Subcutaneous adipose tissue (tissue), 4 donors: Measurements from ENCODE around the gene MRGPRD. TPM values are rescaled to one million over a fixed set of nuclear protein-coding genes. Genes with fewer than 3 reads are reported as not detected.

Experiments used
- total RNA-seq, 4 donors: library from RNA; depleted of rRNA; stranded (reverse); fragments of >200 nt; gene quantifications; one replicate each; pipeline ENCODE4 v1.1.0, GENCODE V29; 2016
- TF ChIP-seq, protein P1 (sequence below): fragments of 450-650 bp; IDR thresholded peaks from one replicate; pipeline ENCODE4 v1.5.1; 2016; ENCODE audit warnings: low read depth, mild to moderate bottlenecking, control low read depth, antibody characterized with exemption, moderate library complexity

The MRGPRD gene
- total RNA-seq, 4 donors from 2014 or later: not detected

DNA sequence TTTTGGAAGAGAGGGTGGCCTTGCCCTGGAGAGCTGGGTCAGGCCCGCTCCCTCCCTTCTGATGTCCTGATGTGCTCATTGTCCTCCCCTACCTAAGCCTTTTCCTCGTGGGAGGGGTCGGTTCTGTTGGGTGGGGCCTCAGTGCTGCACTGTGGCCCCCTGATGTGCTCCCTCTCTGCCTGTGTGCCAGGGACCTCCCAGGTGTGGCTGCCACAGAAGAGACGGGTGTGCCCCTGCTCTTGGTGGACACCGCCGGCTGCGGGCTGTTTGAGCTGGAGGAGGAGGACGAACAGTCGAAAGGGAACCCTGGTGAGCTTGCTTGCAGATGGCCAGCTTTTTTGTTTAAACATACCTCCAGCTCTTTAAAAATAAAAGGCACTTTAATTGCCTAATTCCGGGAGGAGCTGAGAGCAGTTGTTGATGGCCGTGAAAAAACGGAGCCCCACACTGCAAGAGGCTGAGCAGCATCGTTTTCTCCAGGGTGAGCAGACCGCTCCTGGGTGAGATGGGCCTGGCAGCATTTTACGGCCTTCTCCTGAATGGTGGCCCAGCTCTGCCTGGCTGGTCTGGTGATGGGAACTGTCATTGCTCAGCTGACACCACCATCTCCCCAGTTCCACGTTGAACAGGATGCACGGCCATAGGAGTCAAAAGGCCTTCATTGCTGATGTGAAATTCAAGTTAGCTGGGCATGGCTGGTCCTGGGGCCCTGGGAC lies 47.0 kb downstream of the MRGPRD start:
- TF ChIP-seq, protein P1, sequence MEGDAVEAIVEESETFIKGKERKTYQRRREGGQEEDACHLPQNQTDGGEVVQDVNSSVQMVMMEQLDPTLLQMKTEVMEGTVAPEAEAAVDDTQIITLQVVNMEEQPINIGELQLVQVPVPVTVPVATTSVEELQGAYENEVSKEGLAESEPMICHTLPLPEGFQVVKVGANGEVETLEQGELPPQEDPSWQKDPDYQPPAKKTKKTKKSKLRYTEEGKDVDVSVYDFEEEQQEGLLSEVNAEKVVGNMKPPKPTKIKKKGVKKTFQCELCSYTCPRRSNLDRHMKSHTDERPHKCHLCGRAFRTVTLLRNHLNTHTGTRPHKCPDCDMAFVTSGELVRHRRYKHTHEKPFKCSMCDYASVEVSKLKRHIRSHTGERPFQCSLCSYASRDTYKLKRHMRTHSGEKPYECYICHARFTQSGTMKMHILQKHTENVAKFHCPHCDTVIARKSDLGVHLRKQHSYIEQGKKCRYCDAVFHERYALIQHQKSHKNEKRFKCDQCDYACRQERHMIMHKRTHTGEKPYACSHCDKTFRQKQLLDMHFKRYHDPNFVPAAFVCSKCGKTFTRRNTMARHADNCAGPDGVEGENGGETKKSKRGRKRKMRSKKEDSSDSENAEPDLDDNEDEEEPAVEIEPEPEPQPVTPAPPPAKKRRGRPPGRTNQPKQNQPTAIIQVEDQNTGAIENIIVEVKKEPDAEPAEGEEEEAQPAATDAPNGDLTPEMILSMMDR: no peak

DNA sequence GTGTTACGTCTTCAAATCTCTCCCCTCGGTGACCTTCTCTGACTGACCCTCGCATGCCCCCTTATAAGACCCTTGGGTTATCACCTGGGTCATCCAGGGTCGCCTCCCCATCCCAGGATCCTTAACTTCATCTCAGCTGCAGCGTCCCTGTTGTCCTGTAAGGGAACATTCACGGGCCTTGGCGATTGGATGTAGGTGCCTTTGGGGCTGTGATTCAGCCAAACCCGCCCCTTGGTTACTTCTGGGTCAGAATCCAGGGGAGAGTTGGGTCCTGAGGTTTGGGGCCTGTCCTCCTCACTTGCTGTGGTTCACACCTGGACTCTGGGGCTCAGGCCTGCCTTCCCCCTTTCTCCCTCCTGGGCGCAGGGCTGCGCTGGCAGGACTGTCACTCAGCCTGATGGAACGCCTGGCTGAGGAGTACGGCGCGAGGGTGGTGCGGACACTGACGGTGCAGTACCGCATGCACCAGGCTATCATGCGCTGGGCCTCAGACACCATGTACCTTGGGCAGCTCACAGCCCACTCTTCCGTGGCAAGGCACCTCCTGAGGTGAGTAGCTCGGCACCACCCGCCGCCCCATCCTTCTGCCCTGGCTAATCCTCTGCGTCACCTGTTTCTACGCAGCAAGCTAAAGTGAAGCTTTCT lies 47.7 kb downstream of the MRGPRD start:
- TF ChIP-seq, protein P1: no peak

DNA sequence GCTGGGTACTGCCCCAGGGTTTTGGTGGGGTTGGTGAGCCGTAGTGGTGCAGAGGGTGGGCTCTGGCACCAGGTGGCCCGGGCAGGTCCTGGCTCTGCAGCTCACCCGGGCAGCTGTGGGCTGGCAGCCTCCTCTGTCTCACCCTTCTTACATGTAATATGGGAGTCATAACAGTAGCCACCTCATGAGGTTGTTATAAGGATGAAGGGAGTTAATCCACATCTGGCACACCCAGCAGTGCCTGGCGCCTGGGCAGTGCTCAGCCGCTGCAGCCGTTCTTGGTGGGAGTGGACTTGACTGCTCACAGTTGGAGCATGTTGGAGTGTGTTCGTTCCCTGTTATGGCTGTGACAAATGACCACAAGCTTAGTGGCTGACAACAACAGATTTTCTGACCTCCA lies 48.4 kb downstream of the MRGPRD start:
- TF ChIP-seq, protein P1: no peak

DNA sequence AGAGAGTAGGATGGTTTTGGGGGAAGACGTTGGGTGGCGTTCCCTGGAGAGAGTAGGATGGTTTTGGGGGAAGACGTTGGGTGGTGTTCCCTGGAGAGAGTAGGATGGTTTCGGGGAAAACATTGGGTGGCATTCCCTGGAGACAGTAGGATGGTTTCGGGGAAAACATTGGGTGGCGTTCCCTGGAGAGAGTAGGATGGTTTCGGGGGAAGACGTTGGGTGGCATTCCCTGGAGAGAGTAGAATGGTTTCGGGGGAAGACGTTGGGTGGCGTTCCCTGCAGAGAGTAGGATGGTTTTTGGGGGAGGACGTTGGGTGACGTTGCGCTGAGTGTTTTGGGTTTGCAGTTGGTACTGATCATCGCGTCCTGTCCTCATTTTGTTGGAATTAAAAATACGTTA lies 48.9 kb downstream of the MRGPRD start:
- TF ChIP-seq, protein P1: no peak

DNA sequence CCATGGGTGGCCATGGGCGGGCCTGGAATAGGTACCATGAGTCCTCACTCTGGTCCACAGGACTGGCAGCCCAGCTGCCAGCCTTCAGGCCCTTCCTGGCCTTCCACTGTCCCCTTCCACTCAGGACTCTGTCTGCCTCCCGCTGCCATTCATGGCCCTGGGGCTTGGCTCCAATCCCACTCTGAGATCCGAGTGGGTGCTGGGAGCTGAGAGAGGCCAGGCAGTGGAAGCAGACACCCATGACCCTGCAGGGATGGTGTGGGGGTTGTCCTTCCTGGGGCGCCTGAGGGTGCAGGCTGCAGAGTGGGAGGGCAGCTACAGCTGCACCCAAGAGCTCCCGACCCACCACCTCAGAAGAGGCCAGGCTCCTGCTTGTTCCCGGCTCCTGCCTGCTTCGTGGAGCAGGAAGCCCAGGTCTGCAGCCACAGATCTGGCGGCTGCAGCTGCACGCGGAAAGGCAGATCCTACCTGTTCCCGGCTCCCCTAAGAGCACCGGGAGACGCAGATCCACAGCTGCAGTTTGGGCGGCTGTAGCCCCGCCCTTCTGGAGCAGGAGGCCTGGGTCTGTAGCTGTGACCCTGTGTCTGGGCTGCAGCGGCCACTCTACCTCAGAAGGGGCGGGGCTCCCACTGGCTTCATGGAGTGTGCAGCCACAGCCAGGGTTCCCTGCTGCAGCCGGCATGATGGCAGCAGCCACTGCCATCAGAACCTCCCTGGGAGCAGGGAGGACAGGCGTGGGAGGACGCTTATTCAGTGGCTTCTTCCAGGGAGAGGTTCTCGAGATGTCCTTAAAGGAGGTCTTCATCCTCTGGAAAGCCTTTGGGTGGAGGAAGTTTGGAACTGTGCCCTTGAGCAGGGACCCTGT lies 49.6 kb downstream of the MRGPRD start:
- TF ChIP-seq, protein P1: no peak

Other genes starting within 250 kb of the MRGPRD start
- 1 to 10 TPM in 1 of 4 donors, under 1 TPM in 2, not detected in 1; 0.44 to 2.5 (median 0.98) TPM for gene TESMIN, start 229.5 kb downstream of the MRGPRD start, total RNA-seq
- gene CPT1A, start 139.1 kb downstream of the MRGPRD start, total RNA-seq: 10 to 100 TPM; 26.6 to 47.9 (median 35.8) TPM
- 10 to 100 TPM; 23.5 to 47.6 (median 37.6) TPM for gene MRPL21, start 77.2 kb downstream of the MRGPRD start, total RNA-seq
- gene IGHMBP2, start 77.1 kb downstream of the MRGPRD start, total RNA-seq: 10 to 100 TPM in 2 of 4 donors, 1 to 10 TPM in 2; 7.0 to 21.9 (median 11.4) TPM
- 10 to 100 TPM in 2 of 4 donors, 1 to 10 TPM in 2; 8.8 to 18.6 (median 10.9) TPM for gene MRGPRF, start 32.3 kb upstream of the MRGPRD start, total RNA-seq
- gene TPCN2, start 67.9 kb upstream of the MRGPRD start, total RNA-seq: 10 to 100 TPM; 12.2 to 30.7 (median 17.6) TPM
- 1 to 10 TPM in 2 of 4 donors, under 1 TPM in 1, not detected in 1; 0.44 to 1.2 (median 1.1) TPM for gene SMIM38, start 174.9 kb upstream of the MRGPRD start, total RNA-seq